GM12865 (cell line): ENCODE data around the gene MAPK8IP2.
"Not testable (repeated sequence)": the region's sequence is repeated elsewhere in the genome, so short reads cannot be mapped to it uniquely, and the experiment has no call there.

Experiments
- DNase-seq: peaks from one replicate; pipeline ENCODE4 v3.0.0; 2010; ENCODE audit warnings: low read depth
- H3K4me3 ChIP-seq: 2 replicates; pipeline ENCODE4 v1.5.1; 2011; ENCODE audit warnings: mild to moderate bottlenecking, low read depth, low read length, control low read depth
- CTCF ChIP-seq: IDR thresholded peaks from 2 replicates; pipeline ENCODE4 v1.5.1; 2011; ENCODE audit warnings: low read length, control low read depth, low read depth, inconsistent platforms; ENCODE audit not compliant: insufficient read depth; ENCODE audit errors: missing control alignments

MAPK8IP2 gene

DNA sequence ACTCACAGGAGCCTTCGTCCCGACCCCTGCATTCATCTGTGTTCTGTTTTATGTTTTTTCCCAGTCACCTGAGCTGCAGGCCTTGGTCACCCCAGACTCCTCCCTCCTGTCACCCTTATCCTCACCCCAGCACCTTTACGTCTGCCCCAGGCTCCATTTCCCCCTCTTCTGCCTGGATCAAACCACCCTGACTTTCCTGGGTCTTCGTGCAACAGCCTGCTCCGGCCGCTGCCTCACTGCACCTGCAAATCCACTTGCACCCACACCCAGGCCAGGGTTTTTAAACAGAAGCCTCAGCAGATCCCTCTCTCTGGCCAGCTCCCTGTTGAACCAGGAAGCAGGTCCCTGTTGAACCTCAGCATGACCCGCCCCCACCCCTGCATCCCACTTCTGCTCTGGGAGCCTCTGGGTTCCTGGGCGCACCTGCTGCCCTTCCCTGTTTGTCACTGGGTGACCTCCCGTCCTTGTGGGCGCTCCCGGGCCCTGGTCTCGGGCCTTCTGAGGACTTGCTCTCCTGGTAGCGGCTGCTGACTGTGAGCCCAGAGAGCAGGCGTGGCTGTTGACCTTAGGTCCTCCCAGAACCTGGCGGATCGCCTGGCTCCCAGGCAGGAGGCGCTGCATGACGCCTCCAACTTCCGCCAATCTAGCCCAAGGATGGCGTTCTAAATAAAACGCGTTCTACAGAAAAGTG lies 12.8 kb downstream of the MAPK8IP2 start:
- no peak for TF ChIP-seq CTCF
- no peak for DNase-seq
- no peak overlapping the region for H3K4me3 ChIP-seq

- H3K4me3 ChIP-seq, DNase-seq: not testable (repeated sequence)
These were observed 13.7 kb downstream of the MAPK8IP2 start for GRCh38 chr22:50614296-50614695.

DNA sequence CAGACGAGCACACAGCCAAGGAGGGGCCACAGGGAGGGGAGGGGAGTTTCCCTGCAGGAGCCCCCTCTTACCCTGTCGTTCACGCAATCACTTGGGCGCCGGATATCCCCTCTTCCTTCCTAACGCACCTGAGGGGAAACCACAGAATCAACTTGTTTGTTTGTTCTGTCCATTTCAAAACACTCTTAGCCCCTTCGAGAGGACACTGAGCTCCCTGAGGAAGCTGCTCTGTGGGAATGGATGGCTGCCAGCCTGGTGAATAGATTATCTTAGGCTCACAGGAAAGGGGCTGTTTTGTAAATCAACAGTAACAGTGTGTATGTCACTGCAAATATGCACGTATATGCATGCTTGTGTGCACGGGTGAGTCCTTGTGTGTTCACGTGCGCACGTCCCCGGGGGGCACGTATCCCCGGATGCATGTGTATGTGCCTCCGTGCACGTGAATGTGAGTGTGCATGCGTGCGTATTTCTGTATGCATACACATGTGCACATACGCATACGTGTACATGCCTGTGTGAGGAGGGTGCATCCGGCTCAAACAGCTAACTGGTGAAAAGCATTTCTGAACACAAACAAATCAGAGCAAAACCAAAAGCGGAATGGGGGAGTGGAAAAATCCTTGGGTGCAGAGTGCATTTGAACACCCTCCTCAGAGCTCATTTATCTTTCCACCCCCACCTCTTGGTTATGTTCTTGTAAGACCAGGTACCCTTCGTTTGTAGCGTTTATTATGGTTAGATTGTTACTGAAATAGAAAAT lies 20.2 kb downstream of the MAPK8IP2 start:
- DNase-seq: peak; percentile 92
- TF ChIP-seq CTCF: no peak
- H3K4me3 ChIP-seq: peak overlapping the region; percentile 50

GRCh38 chr22:50621356-50621880 lies 20.8 kb downstream of the MAPK8IP2 start:
- no peak for TF ChIP-seq CTCF
- peak; percentile 85 for DNase-seq
- peak overlapping the region; percentile 50 for H3K4me3 ChIP-seq

DNA sequence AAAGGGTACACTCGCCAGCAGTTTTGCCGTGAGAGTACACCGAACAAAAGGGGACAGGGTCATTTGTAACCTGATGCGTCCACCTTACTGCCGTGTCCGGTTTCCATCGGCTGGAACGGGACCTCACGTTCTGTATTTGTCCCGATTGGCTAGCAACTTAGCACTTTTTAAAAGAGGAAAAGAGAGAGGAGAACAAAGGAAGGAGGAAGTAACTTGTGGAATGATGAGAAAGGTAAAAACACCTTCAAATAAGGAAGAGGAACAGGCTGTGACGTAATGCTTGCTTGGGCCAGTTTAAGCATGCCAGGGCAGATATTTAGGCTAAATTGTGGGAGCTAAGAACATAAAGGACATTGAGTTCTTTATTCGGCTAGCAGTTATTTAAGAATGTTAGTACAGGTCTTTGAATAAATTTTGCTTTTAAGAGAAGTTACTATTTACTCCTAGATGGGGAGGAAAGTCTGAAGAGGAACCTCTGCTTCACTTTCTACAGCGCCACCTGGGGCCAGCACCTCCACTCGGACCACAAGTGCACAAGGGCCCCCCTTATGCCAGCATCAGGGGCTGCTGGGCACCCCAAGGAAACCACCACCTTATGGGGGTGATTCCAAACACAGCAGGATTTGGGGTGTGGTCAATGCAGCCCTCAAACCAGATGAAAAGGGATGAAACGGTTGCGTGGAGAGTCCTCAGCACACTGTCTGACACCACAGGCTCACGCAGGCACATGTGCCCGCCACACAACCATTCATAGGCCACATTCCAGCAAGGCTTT lies 21.5 kb downstream of the MAPK8IP2 start:
- peak overlapping the region; percentile 50 for H3K4me3 ChIP-seq
- peak; percentile 50 for DNase-seq
- peak; percentile 42 for TF ChIP-seq CTCF

- no peak for DNase-seq
- no peak overlapping the region for H3K4me3 ChIP-seq
- TF ChIP-seq CTCF: no peak
These were observed 22.2 kb downstream of the MAPK8IP2 start for GRCh38 chr22:50622723-50623327.
